ENCODE measurements around the gene ZNF326. TPM values are rescaled to one million over a fixed set of nuclear protein-coding genes. Genes with fewer than 3 reads are reported as not detected.

The ZNF326 gene
- total RNA-seq, 1 donor from 2014 or later: 6.7 TPM

DNA sequence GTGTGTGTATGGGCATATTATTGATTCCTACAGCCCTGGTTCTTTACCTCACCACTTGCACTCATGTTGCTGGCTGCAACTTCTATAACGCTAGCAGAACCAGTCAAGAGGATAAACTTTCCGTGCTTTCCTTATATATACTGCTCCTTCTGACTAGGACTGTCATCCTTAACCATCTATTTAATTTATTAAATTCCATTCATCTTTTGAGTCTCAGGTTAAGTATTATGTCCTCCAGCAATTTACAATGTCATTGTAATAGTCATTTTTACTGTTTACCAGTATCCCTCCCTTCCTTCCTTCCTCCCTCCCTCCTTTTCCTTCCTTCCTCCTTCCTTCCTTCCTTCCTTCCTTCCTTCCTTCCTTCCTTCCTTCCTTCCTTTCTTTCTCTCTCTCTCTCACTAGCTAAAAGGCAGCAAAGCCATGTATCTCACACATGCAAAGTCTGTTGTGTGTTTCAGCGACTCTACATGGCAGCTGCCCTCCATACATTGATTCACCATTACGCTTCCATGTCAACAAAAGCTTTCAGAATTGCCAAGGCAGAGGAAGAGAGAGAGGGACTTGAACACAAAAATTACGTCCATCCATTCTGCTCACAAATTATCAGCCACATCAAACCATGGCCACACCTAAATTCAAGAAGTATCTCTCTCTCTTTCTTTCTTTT lies 73.8 kb downstream of the ZNF326 start:
- DNase-seq (ENCODE audit: low read depth in 2 of 2): no peak

- no peak for DNase-seq (ENCODE audit: low read depth in 2 of 2)
Measured at GRCh38 chr1:90074137-90074536, 79.2 kb downstream of the ZNF326 start.

GRCh38 chr1:90074566-90074965 lies 79.7 kb downstream of the ZNF326 start:
- no peak for DNase-seq (ENCODE audit: low read depth in 2 of 2)

- no peak for DNase-seq (ENCODE audit: low read depth in 2 of 2)
Measured at GRCh38 chr1:90074970-90075391, 80.1 kb downstream of the ZNF326 start.

- no peak for DNase-seq (ENCODE audit: low read depth in 2 of 2)
Measured at GRCh38 chr1:90083995-90084394, 89.1 kb downstream of the ZNF326 start.

Other genes with a start within 250 kb of the ZNF326 start
- 7.3 and 9.8 TPM in 2 replicates for gene LRRC8D, start 174.1 kb upstream of the ZNF326 start, total RNA-seq